ENCODE results near the gene ING4. TPM values are rescaled to one million over a fixed set of nuclear protein-coding genes. Genes with fewer than 3 reads are reported as not detected.

Gene ING4
- total RNA-seq, 1 donor from 2014 or later = 39.3 TPM

- DNase-seq (ENCODE audit: low spot score) = peak; percentile 79
Observed at GRCh38 chr12:6607751-6608591, 54.9 kb downstream of the ING4 start.

GRCh38 chr12:6606331-6607131, 56.4 kb downstream of the ING4 start:
- peak; percentile 73 for DNase-seq (ENCODE audit: low spot score)

GRCh38 chr12:6605421-6606330, 57.2 kb downstream of the ING4 start:
- DNase-seq (ENCODE audit: low spot score) = peak; percentile 52

DNA sequence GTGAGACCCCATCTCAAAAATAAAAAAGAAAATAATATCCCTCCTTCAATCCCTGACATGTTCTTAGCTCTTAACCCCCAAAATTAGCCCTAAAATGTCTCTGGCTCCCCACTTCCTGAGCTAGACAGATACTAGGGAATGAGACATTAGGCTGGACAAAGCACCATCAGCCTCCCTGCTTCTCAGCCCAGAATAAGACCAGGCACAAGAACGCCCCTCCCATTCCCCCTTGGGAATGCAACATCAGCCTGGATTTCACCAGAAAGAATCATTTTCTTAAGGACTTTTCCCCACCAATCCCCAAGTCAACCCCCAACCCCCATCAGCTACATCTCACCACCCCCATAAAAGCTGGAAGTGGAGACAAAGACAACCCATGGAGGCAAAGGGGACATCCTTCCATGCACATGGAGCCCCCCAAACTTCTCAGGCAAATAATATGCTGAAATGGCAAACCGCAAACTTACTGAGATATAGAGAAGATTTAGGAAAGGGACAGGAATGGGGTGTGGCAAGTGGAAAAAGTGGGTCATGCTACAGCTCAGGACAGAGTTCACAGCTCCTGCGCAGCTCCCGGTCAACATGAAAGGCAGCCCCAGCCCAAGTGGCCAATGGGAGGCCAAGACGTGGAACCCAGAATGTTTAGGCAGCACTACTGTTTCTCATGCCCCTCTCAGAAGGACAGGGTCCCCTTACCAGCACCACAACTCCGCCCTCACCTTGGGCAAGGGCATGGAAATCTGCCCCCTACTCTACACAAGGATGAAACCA, 58.5 kb downstream of the ING4 start:
- no peak for DNase-seq (ENCODE audit: low spot score)

GRCh38 chr12:6603095-6603567, 59.8 kb downstream of the ING4 start:
- no peak for DNase-seq (ENCODE audit: low spot score)

- DNase-seq (ENCODE audit: low spot score) = no peak
Observed at GRCh38 chr12:6602526-6602925, 60.4 kb downstream of the ING4 start.

Other genes with a start within 250 kb of the ING4 start
- 2.6 TPM for gene CD27, start 218.2 kb downstream of the ING4 start, total RNA-seq
- gene TAPBPL, start 211.1 kb downstream of the ING4 start, total RNA-seq = 52.3 TPM
- gene VAMP1, start 192.4 kb downstream of the ING4 start, total RNA-seq = 16.0 TPM
- 150 TPM for gene MRPL51, start 169.9 kb downstream of the ING4 start, total RNA-seq
- gene NCAPD2, start 169.0 kb downstream of the ING4 start, total RNA-seq = 24.0 TPM
- 2,120 TPM for gene GAPDH, start 128.6 kb downstream of the ING4 start, total RNA-seq
- gene IFFO1, start 107.1 kb downstream of the ING4 start, total RNA-seq = 13.7 TPM
- 51.7 TPM for gene NOP2, start 94.8 kb downstream of the ING4 start, total RNA-seq
- gene CHD4, start 55.7 kb downstream of the ING4 start, total RNA-seq = 232 TPM
- 13.6 TPM for gene LPAR5, start 27.2 kb downstream of the ING4 start, total RNA-seq
- gene ACRBP, start 15.7 kb downstream of the ING4 start, total RNA-seq = 2.3 TPM
- gene ZNF384, start 26.3 kb upstream of the ING4 start, total RNA-seq = 63.4 TPM
- gene PIANP, start 37.7 kb upstream of the ING4 start, total RNA-seq = 2.6 TPM
- 77.9 TPM for gene COPS7A, start 60.9 kb upstream of the ING4 start, total RNA-seq
- gene MLF2, start 90.0 kb upstream of the ING4 start, total RNA-seq = 139 TPM
- 288 TPM for gene PTMS, start 103.2 kb upstream of the ING4 start, total RNA-seq
- 2.3 TPM for gene LAG3, start 109.4 kb upstream of the ING4 start, total RNA-seq
- 18.0 TPM for gene CD4, start 126.4 kb upstream of the ING4 start, total RNA-seq
- gene GPR162, start 158.7 kb upstream of the ING4 start, total RNA-seq = 2.5 TPM
- gene P3H3, start 165.3 kb upstream of the ING4 start, total RNA-seq = 27.9 TPM
- 4.5 TPM for gene GNB3, start 177.8 kb upstream of the ING4 start, total RNA-seq
- gene CDCA3, start 188.2 kb upstream of the ING4 start, total RNA-seq = 1.4 TPM
- 106 TPM for gene USP5, start 189.0 kb upstream of the ING4 start, total RNA-seq
- gene TPI1, start 204.4 kb upstream of the ING4 start, total RNA-seq = 418 TPM
- gene SPSB2, start 210.2 kb upstream of the ING4 start, total RNA-seq = 9.9 TPM
- 13.5 TPM for gene LRRC23, start 241.7 kb upstream of the ING4 start, total RNA-seq

Measured in ureter (tissue), 1 donor.